OCI-M1 (cell line): ENCODE measurements around the gene FBXO3.

ENCODE experiments used
- DNase-seq: peaks from one replicate; lab custom pipeline; 2025; lab: John Stamatoyannopoulos, UW

Gene FBXO3

GRCh38 chr11:33701302-33702230, 72.8 kb downstream of the FBXO3 start:
- no peak for DNase-seq

GRCh38 chr11:33700502-33701271, 73.6 kb downstream of the FBXO3 start, which contains the start of gene C11orf91:
C11orf91 (minus strand) TSS chr11:33700826; CDS start chr11:33700740, 86 bp downstream.
- peak; percentile 96 for DNase-seq

- no peak for DNase-seq
Observed at GRCh38 chr11:33700063-33700501, 74.2 kb downstream of the FBXO3 start.

DNA sequence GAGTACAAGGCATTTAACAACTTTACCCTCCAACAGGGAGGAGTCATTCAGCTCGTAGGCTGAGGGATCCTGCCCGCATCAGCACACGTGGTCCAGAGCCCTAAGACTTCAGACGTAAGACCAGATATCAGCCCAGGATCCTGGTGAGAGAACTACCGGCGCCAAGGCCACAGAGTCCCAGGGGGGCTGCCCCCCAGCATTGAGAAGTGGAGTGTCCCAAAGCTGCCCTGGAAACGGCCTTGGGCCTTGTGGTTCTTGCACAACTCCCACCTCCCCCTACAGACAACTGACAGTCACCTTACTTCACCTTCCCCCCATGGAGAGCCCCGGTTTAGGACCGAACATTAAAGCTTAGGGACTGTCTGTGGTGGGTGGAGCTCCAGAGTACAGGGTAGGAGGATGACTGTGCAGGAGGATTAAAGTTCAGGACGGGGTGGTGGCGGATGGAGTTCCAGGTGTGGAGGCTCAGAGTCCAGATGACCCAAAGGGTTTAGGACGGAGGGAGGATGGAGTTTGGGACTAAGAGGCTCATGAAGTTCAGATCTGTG, 74.7 kb downstream of the FBXO3 start:
- DNase-seq = no peak

- no peak for DNase-seq
Observed at GRCh38 chr11:33698921-33699320, 75.4 kb downstream of the FBXO3 start.

DNA sequence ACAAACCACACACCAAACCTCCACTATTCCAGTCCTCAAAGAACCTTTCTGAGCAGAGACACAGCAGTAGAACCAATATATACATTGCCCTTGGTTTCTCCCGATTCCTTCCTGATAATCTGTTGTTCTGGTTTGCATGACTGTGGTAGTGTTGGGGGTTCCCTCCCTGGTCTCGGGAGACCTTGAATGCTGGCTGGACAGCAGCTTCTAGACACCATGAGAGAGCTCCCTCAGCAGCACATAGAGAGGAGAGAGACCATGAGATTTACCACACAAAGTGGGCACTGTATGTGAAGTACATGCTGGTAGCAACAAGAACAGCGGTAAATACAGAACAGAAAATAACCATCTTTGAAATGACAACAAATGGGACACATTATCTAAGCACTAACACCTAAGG, 76.3 kb downstream of the FBXO3 start:
- DNase-seq = no peak

GRCh38 chr11:33696931-33697638, 77.2 kb downstream of the FBXO3 start:
- DNase-seq = no peak

DNA sequence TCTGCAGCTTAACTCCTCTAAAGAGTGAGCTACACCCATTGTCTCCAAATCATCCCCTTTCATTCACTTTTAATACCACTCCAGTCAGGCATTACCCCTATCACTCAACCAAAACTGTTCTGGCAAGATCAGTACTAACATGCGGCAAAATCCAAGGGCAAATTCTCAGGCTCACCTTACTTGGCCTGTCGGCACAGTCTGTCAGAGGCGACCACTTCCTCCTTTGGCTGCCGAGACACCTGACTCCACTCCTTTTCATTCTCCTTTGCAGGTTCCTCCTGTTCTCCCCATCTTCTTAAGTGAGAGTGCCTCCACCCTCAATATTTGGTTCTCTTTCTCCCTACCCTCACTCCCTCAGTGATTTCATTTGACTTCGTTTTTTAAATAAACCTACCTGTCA, 77.9 kb downstream of the FBXO3 start:
- no peak for DNase-seq

DNA sequence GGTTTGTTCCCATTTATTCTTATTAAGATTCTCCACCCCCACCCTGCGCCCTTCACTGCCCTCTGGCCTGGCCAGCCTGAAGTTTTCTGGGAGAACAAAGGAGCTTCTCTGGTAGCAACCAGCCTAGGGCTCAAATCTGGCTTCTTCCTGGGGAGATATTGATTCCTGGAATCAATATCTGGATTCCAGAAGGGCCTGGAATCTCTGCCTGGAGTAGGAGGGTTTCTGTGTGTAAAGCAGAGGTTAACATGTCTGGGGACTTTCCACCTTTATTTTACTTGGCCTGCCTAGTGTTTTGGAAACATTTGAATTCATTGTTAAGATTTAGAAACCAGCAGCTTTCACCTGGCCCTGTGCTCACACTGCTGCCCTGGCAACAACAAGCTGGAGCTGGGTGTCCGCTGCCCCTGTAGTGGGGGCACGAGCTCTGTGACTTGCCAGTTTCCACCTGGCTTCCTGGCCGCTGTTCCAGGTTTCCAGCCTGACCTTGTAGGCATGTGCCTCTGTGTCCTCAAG, 79.2 kb downstream of the FBXO3 start:
- DNase-seq = no peak

DNA sequence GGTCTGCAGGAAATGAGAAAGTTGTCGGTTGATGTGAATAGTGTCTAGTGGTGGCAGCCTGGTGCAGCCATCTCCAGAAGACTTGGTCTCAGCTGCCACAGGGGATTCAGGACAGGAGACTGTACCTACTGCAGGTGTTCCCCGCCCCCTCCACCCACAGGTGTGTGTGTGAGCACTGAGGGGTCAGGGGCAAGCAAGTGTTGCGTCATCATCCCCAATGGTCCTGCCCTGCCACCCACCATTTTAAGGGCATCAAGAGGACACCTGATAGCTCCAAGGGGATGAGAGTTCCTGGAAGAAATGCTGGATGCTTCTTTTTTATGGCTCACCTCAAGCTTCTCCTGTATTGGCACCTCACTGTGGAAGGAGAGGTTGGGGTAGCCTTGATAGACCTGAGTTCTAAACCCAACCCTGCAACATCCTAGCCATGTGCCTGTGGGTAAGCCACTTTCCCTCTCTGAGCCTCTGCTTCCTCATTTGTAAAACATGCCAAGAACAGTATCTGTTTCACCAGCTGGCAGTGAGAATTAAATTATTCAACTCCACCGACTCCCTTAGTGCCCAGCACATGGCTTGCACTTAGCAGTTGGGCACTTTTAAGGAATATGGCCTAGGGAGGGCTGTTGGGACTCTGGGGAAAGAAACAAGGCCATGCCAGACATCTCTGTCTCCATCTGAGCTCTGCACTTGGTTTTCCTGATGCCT, 79.8 kb downstream of the FBXO3 start:
- DNase-seq = no peak

- DNase-seq = no peak
Observed at GRCh38 chr11:33692541-33692940, 81.8 kb downstream of the FBXO3 start.

DNA sequence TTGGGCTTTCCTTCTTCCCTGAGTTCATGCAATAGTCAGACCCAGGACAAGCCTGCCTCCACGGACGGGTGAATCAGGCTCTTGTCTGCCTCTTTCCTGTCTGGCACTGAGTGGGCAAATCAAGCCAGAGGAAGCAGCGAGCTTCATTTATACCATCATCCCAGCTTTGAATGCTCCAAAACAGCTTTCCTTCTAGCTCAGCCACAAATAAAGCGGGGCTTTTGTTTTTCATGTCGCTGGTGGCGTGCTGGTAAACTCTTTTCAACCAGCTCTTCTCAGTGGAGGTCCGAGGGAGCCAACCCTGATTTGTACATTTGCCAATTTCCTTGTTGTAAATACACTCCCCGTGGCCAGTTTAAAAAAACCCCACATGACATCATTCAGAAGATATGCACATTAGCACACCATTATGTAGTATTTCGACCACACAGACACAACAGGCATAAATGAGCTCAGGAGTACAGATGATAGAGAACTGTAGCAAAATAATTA, 82.3 kb downstream of the FBXO3 start:
- DNase-seq = no peak

DNA sequence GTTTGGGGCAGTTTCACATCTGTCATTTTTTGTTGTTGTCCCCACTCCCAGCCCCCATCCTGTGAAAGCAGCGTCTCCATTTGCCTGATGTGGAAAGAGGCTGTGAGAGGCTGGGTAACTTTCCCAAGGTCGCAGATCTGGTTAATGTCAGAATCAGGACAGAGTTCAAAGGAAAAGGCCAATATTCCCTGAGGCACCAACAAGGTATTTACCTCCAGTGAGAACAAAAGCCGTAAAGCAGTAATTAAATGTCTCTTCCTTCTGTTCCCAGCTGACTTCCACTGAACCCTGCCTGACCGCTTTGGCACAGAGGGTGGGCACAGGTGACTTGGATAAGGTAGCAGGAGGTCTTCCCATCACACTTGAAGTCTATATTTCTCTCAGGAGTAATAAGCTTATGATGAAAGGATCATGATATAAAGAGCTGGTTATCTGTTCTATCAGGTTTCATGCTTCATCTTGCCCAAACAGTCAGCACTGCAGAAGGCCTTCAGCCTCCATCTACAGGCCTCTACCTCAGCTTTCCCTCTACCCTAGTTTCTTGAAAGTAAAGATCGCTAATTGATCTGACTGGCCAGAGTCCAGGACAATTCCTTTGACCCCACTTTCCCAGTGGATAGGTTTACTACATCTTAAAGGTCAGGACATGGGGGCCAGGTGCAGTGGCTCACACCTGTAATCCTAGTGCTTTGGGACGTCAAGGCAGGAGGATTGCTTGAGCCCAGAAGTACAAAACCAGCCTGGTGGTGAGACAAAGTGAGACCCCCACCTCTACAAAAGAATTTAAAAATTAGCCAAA, 83.1 kb downstream of the FBXO3 start:
- no peak for DNase-seq
